ENCODE measurements around the gene AKAP6.
"Not testable (repeated sequence)": the region's sequence is repeated elsewhere in the genome, so short reads cannot be mapped to it uniquely, and the experiment has no call there.

Gene AKAP6

GRCh38 chr14:32756775-32757174, 427.7 kb downstream of the AKAP6 start:
- DNase-seq (ENCODE audit: low read depth in 3 of 3), result no peak

GRCh38 chr14:32757568-32757967, 428.5 kb downstream of the AKAP6 start:
- no peak for DNase-seq (ENCODE audit: low read depth in 3 of 3)

- DNase-seq (ENCODE audit: low read depth in 3 of 3), result no peak
Observed at GRCh38 chr14:32761381-32761968, 432.4 kb downstream of the AKAP6 start.

- no peak for DNase-seq (ENCODE audit: low read depth in 3 of 3)
Observed at GRCh38 chr14:32762886-32763285, 433.8 kb downstream of the AKAP6 start.

- DNase-seq (ENCODE audit: low read depth in 3 of 3), result no peak
Observed at GRCh38 chr14:32763673-32764072, 434.6 kb downstream of the AKAP6 start.

- no peak for DNase-seq (ENCODE audit: low read depth in 3 of 3)
Observed at GRCh38 chr14:32764131-32764530, 435.0 kb downstream of the AKAP6 start.

GRCh38 chr14:32770422-32770821, 441.3 kb downstream of the AKAP6 start:
- DNase-seq (ENCODE audit: low read depth in 3 of 3), result no peak

- DNase-seq (ENCODE audit: low read depth in 3 of 3), result no peak
Observed at GRCh38 chr14:32774214-32774613, 445.1 kb downstream of the AKAP6 start.

- DNase-seq (ENCODE audit: low read depth in 3 of 3), result no peak
Observed at GRCh38 chr14:32779840-32780239, 450.7 kb downstream of the AKAP6 start.

- DNase-seq (ENCODE audit: low read depth in 3 of 3), result no peak
Observed at GRCh38 chr14:32784405-32784804, 455.3 kb downstream of the AKAP6 start.

- DNase-seq (ENCODE audit: low read depth in 3 of 3), result no peak
Observed at GRCh38 chr14:32785585-32785984, 456.5 kb downstream of the AKAP6 start.

- DNase-seq (ENCODE audit: low read depth in 3 of 3), result no peak
Observed at GRCh38 chr14:32786886-32787285, 457.8 kb downstream of the AKAP6 start.

- not testable (repeated sequence) for DNase-seq (ENCODE audit: low read depth in 3 of 3)
Observed at GRCh38 chr14:32793033-32793432, 463.9 kb downstream of the AKAP6 start.

GRCh38 chr14:32800320-32800719, 471.2 kb downstream of the AKAP6 start:
- no peak for DNase-seq (ENCODE audit: low read depth in 3 of 3)

- no peak for DNase-seq (ENCODE audit: low read depth in 3 of 3)
Observed at GRCh38 chr14:32802295-32802694, 473.2 kb downstream of the AKAP6 start.

- no peak for DNase-seq (ENCODE audit: low read depth in 3 of 3)
Observed at GRCh38 chr14:32805979-32806378, 476.9 kb downstream of the AKAP6 start.

- no peak for DNase-seq (ENCODE audit: low read depth in 3 of 3)
Observed at GRCh38 chr14:32808644-32809043, 479.5 kb downstream of the AKAP6 start.

- DNase-seq (ENCODE audit: low read depth in 3 of 3), result no peak
Observed at GRCh38 chr14:32809255-32809654, 480.2 kb downstream of the AKAP6 start.

GRCh38 chr14:32813401-32813800, 484.3 kb downstream of the AKAP6 start:
- DNase-seq (ENCODE audit: low read depth in 3 of 3), result no peak

GRCh38 chr14:32814721-32815120, 485.6 kb downstream of the AKAP6 start:
- no peak for DNase-seq (ENCODE audit: low read depth in 3 of 3)

GRCh38 chr14:32816588-32816987, 487.5 kb downstream of the AKAP6 start:
- DNase-seq (ENCODE audit: low read depth in 3 of 3), result no peak

GRCh38 chr14:32817780-32818179, 488.7 kb downstream of the AKAP6 start:
- no peak for DNase-seq (ENCODE audit: low read depth in 3 of 3)

- no peak for DNase-seq (ENCODE audit: low read depth in 3 of 3)
Observed at GRCh38 chr14:32818581-32818980, 489.5 kb downstream of the AKAP6 start.

- DNase-seq (ENCODE audit: low read depth in 3 of 3), result no peak
Observed at GRCh38 chr14:32820181-32820580, 491.1 kb downstream of the AKAP6 start.
